Neutrophil (primary cell): ENCODE data around the gene ZSWIM8.
"Not testable (repeated sequence)": the region's sequence is repeated elsewhere in the genome, so short reads cannot be mapped to it uniquely, and the experiment has no call there.

Experiments used
- H3K27ac ChIP-seq: fragments of 200-600 bp; sonication (generic); 2 replicates; pipeline ENCODE4 v1.5.1; 2016; ENCODE audit warnings: mild to moderate bottlenecking, moderate library complexity
- H3K27me3 ChIP-seq: fragments of 200-600 bp; sonication (generic); 2 replicates; pipeline ENCODE4 v1.6.0; 2016; ENCODE audit warnings: mild to moderate bottlenecking
- H3K36me3 ChIP-seq: fragments of 200-600 bp; sonication (generic); 2 replicates; pipeline ENCODE4 v1.5.1; 2017
- H3K4me1 ChIP-seq, 2 experiments: fragments of 200-600 bp in 1 of 2; sonication (generic) in 1 of 2; 1 replicate in 1 of 2; 2 replicates in 1 of 2; pipeline versions ENCODE4 v1.5.1 to v1.6.1; 2013 to 2016; ENCODE audit warnings: low read depth in 1 of 2, low read length in 1 of 2, mild to moderate bottlenecking in 1 of 2, moderate library complexity in 1 of 2; ENCODE audit not compliant: control insufficient read depth in 1 of 2, insufficient read depth in 1 of 2
- H3K4me3 ChIP-seq, 2 experiments: fragments of 200-600 bp in 1 of 2; sonication (generic) in 1 of 2; 1 replicate in 1 of 2; 2 replicates in 1 of 2; pipeline ENCODE4 v1.5.1; 2013 to 2016; ENCODE audit warnings: low read depth in 1 of 2, low read length in 1 of 2, mild to moderate bottlenecking in 1 of 2, moderate library complexity in 1 of 2
- H3K9me3 ChIP-seq: fragments of 200-600 bp; sonication (generic); 2 replicates; pipeline ENCODE4 v1.5.1; 2016
- TF ChIP-seq, protein P1 (sequence below): fragments of 200-600 bp; sonication (generic); IDR thresholded peaks from 2 replicates; pipeline ENCODE4 v1.5.1; 2016; ENCODE audit warnings: antibody characterized with exemption

ZSWIM8 gene

DNA sequence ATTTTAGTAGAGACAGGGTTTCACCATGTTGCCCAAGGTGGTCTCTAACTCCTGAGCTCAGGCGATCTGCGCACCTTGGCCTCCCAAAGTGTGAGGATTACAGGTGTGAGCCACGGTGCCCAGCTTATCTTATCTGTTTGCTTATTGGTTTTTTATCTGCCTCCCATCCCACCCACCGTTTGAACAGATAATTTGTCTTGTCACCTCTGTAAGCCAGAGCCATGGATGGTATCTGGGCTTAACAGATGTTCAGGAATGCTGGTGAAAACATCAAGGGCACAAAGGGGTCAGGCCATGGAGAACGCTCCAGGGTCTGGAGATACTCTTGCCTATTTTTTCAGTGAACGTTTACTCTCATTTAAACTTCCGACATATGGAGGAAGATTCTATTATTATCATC lies 38.0 kb downstream of the ZSWIM8 start:
- Histone ChIP-seq H3K9me3 (no peaks in the 10 kb centered on the region), H3K4me1 (peaks cover 37 to 39% of the 10 kb centered on the region in 2 experiments), H3K27ac (no peak overlapping the region), H3K4me3 (no peak overlapping the region), H3K27me3 (no peaks in the 10 kb centered on the region), H3K36me3 (peaks cover 93% of the 10 kb centered on the region)
- TF ChIP-seq, protein P1, sequence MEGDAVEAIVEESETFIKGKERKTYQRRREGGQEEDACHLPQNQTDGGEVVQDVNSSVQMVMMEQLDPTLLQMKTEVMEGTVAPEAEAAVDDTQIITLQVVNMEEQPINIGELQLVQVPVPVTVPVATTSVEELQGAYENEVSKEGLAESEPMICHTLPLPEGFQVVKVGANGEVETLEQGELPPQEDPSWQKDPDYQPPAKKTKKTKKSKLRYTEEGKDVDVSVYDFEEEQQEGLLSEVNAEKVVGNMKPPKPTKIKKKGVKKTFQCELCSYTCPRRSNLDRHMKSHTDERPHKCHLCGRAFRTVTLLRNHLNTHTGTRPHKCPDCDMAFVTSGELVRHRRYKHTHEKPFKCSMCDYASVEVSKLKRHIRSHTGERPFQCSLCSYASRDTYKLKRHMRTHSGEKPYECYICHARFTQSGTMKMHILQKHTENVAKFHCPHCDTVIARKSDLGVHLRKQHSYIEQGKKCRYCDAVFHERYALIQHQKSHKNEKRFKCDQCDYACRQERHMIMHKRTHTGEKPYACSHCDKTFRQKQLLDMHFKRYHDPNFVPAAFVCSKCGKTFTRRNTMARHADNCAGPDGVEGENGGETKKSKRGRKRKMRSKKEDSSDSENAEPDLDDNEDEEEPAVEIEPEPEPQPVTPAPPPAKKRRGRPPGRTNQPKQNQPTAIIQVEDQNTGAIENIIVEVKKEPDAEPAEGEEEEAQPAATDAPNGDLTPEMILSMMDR, result no peak

DNA sequence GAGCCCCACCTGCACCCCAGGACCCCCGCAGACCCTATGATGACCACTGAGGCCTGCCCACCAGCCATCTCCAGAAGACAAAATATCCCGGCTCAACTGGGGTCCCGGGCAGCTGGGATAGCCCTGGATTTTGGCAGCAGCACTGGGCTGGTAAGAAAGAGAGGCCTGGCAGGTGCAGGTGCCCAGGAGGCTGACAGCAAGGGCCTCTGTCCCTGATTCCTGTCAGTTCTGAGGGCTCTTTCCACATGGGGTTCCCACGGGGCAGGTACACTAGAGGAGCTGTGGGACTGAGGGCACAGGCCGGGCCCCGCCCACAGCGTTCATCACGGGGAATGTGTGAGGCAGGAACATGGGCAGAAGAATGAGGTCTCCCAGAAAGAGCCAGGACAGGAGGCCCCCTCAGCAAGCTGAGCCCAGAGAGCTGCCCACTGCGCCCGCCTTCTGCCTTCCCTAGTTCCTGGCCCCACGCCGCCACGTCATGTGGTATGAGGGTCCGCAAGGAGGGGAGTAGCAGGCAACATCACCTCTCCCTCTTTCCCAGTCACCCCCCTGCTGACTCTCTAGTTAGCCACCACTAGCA lies 38.8 kb downstream of the ZSWIM8 start:
- TF ChIP-seq, protein P1, result no peak

DNA sequence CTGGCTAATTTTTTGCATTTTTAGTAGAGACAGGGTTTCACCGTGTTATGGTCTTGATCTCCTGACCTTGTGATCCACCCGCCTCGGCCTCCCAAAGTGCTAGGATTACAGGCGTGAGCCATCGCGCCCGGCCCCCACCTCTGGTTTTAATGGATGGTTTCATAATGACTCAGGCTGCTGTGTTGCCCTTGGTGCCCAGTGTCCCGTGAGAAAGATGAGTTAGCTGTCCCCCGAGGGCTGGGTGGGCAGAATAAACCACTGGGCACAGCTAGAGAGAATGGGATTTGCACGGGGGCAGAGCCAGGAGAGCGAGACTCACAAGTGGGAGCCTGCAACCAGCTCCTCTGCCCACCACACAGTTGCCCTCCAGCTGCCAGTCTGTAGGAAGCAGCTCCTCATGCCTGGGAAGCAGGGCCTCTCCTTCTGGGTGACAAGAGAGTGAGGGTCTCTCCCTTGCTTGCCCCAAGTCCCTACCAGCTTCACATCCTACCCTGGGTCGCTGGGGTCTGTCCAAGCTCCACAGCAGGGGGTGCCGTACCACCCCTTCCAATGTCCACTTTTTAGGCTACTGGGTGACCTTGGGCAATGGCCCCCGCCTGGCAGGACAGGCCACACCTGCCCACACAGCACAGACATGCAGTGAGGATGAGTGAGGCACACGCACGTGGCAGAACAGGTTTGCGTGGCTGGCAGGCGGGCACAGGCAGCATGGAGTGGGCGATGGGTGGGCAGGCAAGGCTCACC lies 42.1 kb downstream of the ZSWIM8 start:
- H3K27ac ChIP-seq, result no peak overlapping the region
- no peak overlapping the region for H3K4me3 ChIP-seq
- peaks cover 94% of the 10 kb centered on the region for H3K36me3 ChIP-seq
- H3K9me3 ChIP-seq, result no peaks in the 10 kb centered on the region
- TF ChIP-seq, protein P1, result no peak
- H3K4me1 ChIP-seq, result peaks cover 19 to 21% of the 10 kb centered on the region in 2 experiments
- H3K27me3 ChIP-seq, result no peaks in the 10 kb centered on the region

More for the DNA sequence above, 38.8 kb downstream of the ZSWIM8 start:
- no peaks in the 10 kb centered on the region for H3K27me3 ChIP-seq
- no peaks in the 10 kb centered on the region for H3K9me3 ChIP-seq
- H3K4me3 ChIP-seq, result no peak overlapping the region
- H3K27ac ChIP-seq, result no peak overlapping the region
- H3K36me3 ChIP-seq, result peaks cover 95% of the 10 kb centered on the region
- H3K4me1 ChIP-seq, result peaks cover 29 to 31% of the 10 kb centered on the region in 2 experiments

DNA sequence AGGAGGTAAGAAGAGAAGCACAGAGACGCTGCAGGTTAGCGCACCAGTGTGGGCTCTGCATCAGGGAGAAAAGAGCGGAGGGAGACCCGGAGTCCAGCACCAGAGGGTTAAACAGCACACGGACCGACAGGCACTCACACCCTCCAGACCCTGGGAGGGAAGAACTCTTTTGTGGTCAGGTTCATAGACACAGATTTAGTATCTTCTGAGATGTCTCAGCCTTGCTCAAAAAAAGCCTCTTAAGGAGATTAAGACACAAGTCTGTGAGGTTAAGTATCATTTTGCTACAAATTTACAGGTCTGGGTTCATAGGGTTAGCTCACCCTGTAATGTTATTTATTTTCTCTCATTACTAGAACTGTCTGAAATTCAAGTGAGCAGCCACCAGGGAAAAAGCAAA lies 42.8 kb downstream of the ZSWIM8 start:
- Histone ChIP-seq H3K36me3 (peaks cover 87% of the 10 kb centered on the region), H3K27me3 (no peaks in the 10 kb centered on the region)
- TF ChIP-seq, protein P1, result no peak

DNA sequence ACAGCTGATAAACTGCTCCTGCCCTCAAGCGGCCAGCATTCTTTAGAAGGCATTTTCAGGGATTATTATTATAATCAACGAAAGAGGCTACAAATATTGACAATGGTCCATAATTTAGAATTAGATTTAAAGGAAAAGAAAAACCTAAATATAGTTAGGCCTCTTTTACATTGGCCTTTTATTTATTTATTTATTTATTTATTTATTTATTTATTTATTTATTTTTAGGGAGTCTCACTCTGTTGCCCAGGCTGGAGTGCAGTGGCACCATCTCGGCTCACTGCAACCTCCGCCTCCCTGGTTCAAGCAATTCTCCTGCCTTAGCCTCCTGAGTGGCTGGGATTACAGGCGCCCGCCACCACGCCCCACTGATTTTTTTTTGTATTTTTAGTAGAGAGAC lies 43.7 kb downstream of the ZSWIM8 start:
- H3K27me3 ChIP-seq, H3K27ac ChIP-seq, H3K4me3 ChIP-seq, H3K9me3 ChIP-seq: not testable (repeated sequence)
- Histone ChIP-seq H3K36me3 (peaks cover 80% of the 10 kb centered on the region), H3K4me1 (peaks cover 19 to 21% of the 10 kb centered on the region in 2 experiments)

More for the DNA sequence above, 42.8 kb downstream of the ZSWIM8 start:
- H3K4me1 ChIP-seq, result peaks cover 19 to 21% of the 10 kb centered on the region in 2 experiments
- no peak overlapping the region for H3K4me3 ChIP-seq
- H3K9me3 ChIP-seq, result no peaks in the 10 kb centered on the region
- no peak overlapping the region for H3K27ac ChIP-seq

DNA sequence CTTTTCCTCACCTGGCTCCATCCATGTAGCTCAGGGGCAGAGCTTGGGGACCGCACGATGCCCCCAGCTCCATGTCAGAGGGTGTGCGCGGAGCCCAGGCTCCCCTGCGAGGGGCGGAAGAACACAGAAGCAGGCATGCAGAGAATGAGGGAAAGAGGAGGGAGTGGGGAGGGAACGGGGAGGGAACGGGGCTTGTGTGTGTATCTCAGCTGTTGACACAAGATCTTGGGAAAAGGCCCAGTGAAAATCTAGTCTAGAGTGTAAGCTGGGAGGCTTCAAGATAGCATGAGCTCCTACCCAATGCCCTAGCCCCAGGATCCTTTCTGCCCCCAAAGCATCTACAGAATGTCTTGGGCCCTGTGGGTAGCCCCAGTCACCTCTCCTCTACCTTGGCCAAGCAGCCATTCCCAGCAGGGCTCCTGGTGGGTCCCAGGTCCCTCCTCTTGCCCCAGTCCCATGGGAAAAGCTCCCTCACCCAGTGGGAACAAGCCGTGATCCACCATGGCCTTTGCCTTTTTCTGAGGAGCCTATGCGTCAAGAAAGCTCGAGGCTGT lies 51.1 kb downstream of the ZSWIM8 start:
- Histone ChIP-seq H3K36me3 (peaks cover 81% of the 10 kb centered on the region), H3K27me3 (no peaks in the 10 kb centered on the region), H3K27ac (no peak overlapping the region), H3K9me3 (no peaks in the 10 kb centered on the region), H3K4me1 (no peaks in the 10 kb centered on the region), H3K4me3 (no peak overlapping the region)
- TF ChIP-seq, protein P1, result no peak
